ENCODE measurements around the gene TOM1L2.
A peak's percentile ranks its signal among the peaks of the same experiment; 100 is the strongest.

TOM1L2 gene

DNA sequence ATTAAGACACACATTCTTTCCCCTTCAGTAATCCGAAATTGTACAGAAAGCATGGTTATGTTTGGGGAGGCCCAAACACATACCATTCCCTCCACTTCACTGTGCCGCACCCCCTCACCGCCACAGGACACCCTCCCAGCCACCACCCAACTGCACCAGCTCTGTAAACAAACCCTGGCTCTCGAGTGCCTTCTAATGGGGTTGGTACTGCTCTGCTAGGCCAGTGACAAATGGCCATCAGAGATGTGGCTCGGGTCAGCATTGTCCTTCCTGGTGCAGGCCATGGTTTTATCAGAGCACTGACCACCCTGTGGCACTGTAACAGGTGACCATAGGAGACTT, 111.5 kb downstream of the TOM1L2 start:
- no peak for DNase-seq (ENCODE audit: low spot score in 2 of 2)
- Histone ChIP-seq H3K9me3 (no peaks in the 10 kb centered on the region), H3K36me3 (replicated peaks) (no peaks in the 10 kb centered on the region), H3K4me1 (no peaks in the 10 kb centered on the region; the same call in 1 of the 2 replicates), H3K27me3 (ENCODE audit: low read depth) (no peaks in the 10 kb centered on the region), H3K4me3 (no peak overlapping the region)
- in situ Hi-C loops (cut with MboI; ENCODE audit: low sequenced_read_pairs), result loop anchor here (5.0 kb wide), 2 partner anchors 48 to 183 kb away; no protein-coding TSS in a partner anchor

DNA sequence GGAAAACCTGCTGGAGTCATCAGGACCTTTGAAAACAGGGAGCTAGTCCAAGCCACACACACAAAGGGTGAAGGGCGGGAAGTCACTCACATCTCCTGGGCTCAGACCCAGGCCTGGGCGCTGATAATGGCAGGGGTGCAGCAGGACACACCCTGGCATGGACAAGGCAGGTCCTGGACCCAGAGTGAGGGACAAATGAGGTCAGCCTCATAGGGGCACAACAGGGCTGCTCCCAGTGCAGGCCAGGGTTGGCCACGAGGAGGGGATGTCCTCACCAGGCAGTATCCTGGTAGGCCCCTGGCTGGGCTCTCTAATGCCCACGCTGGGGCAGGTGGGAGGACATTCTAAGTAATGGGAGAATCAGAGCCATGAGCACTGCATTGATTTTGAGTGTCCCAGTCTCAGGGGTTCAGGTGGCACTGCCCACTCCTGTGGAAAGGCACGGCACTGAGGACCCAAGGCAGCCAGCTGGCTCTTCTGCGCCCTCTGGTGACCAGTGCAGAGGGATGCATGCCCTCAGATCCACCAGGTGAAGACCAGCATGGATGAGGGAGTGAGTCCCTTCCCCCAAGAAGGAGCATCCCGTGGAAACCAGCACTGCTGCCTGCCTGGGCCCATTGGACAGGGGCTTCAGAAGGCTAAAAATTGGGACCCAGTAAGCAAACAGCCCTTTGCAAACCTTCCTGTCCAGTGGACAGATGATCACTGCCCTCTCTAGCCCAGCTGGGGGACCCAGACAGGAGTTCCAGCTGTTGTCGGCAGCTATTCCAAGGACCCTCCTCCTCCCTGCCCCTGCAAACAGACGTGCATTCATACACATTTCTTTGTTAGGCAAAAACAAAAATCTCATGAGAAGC, 112.1 kb downstream of the TOM1L2 start:
- H3K4me1 ChIP-seq, result no peaks in the 10 kb centered on the region; the same call in 1 of the 2 replicates
- H3K36me3 ChIP-seq (replicated peaks), result no peaks in the 10 kb centered on the region
- peak; percentile 48 to 77 for DNase-seq (ENCODE audit: low spot score in 2 of 2)
- H3K27me3 ChIP-seq (ENCODE audit: low read depth), result no peaks in the 10 kb centered on the region
- H3K9me3 ChIP-seq, result no peaks in the 10 kb centered on the region
- in situ Hi-C loops (cut with MboI; ENCODE audit: low sequenced_read_pairs), result loop anchor here (5.0 kb wide), 2 partner anchors 48 to 183 kb away; no protein-coding TSS in a partner anchor
- H3K4me3 ChIP-seq, result no peak overlapping the region

DNA sequence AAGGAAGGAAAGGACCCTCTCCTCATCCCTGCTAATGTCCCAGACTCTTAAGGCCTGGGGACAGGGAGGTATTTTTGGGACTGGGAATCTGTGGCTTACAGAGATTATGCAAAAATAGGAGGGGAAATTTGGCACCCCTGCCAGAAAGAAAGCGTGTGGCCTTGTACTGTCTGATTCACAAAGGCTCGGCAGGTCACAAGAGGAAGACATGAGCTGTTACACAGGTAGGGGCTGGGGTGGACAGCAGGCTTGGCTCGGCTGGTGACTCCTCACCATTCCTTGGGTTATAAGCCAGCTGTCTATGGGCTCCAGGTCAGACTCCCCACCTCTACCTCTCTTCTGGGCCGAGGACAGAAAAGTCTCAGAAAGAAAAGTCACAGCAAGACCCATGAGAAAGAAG, 114.7 kb downstream of the TOM1L2 start:
- H3K4me1 ChIP-seq, result peaks cover 4% of the 10 kb centered on the region
- no peak overlapping the region for H3K4me3 ChIP-seq
- no peaks in the 10 kb centered on the region for H3K36me3 ChIP-seq (replicated peaks)
- no peaks in the 10 kb centered on the region for H3K9me3 ChIP-seq
- H3K27me3 ChIP-seq (ENCODE audit: low read depth), result no peaks in the 10 kb centered on the region
- in situ Hi-C loops (cut with MboI; ENCODE audit: low sequenced_read_pairs), result no loop called here
- DNase-seq (ENCODE audit: low spot score in 2 of 2), result no peak

DNA sequence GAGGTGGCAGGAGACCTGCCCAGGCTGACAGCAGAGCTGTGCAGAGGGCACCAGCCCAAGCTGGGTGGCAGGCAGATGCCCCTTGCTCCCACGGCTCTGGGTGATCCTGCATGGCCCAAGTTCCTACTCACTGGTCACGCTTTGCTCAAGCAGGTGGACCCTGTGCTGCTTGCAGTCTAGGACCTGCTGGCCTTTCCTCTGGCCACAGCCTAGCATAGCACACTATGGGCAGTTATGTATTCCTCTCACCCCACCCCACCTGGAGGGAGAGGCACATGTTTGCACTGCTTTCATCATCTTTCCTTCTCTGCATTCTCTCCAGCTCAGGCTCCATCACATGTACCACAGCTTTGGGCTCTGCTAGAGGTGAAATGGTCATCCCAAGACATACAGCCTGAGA, 115.8 kb downstream of the TOM1L2 start:
- Histone ChIP-seq H3K36me3 (replicated peaks) (no peaks in the 10 kb centered on the region), H3K4me1 (peaks cover 4% of the 10 kb centered on the region), H3K4me3 (no peak overlapping the region), H3K9me3 (no peaks in the 10 kb centered on the region), H3K27me3 (ENCODE audit: low read depth) (no peaks in the 10 kb centered on the region)
- in situ Hi-C loops (cut with MboI; ENCODE audit: low sequenced_read_pairs), result no loop called here
- no peak for DNase-seq (ENCODE audit: low spot score in 2 of 2)

DNA sequence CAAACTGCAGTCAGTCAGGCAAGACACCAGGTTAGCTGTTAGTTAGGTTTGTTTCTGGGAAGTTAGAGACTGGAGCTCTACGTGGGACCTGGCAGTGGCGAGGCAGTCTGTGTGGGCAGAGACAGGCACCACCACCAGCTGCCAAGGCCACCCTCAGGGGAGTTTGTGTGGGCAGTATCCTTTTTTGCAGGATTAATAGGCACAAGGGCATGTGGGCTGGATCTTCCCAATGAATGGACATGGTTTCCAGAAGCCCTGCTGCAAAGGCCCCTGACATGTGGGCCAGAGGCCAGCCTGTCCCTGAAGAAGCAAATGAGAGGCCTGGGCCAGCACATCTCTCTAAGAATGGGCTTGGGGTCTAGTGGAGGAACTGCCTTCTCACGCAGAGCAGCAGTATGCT, 116.2 kb downstream of the TOM1L2 start:
- no peak for DNase-seq (ENCODE audit: low spot score in 2 of 2)
- H3K4me1 ChIP-seq, result peaks cover 4% of the 10 kb centered on the region
- in situ Hi-C loops (cut with MboI; ENCODE audit: low sequenced_read_pairs), result no loop called here

DNA sequence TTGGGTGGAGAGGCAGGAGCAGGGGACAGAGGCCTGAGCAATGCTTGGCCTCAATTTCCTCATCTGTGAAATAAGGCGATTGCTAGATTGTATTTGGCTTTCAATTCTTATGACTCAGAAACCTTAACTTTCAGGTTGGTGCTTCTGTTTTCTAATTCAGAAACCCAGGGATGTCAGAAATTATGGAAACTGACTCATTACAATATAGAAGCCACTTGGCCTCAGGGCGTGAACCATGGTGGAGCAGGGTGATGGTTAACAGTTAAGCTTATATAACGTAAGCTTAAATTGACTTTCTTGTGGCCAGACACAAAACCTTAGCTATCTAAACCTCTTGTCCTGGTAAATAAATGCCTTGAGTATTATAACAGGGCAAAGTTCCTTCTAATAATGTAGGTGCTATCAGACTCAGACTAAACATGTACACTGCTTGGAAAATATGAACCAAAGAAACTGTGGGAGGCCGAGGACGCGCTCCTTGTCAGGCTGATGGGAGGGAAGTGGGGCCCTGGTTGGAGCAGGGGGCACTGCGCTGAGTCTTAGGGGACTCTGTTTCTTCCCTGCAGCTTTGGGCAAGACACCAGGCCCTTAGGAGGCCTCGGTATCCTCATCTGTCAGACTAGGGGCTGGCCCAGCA, 118.3 kb downstream of the TOM1L2 start:
- peak in 1 of 2 experiments; percentile 34 for DNase-seq (ENCODE audit: low spot score in 2 of 2)
- in situ Hi-C loops (cut with MboI; ENCODE audit: low sequenced_read_pairs), result no loop called here
- no peaks in the 10 kb centered on the region for H3K9me3 ChIP-seq
- no peaks in the 10 kb centered on the region for H3K27me3 ChIP-seq (ENCODE audit: low read depth)
- no peak overlapping the region for H3K4me3 ChIP-seq
- H3K36me3 ChIP-seq (replicated peaks), result no peaks in the 10 kb centered on the region
- H3K4me1 ChIP-seq, result peaks cover 9% of the 10 kb centered on the region; the same call in 1 of the 2 replicates

More for the DNA sequence above, 116.2 kb downstream of the TOM1L2 start:
- Histone ChIP-seq H3K27me3 (ENCODE audit: low read depth) (no peaks in the 10 kb centered on the region), H3K4me3 (no peak overlapping the region), H3K9me3 (no peaks in the 10 kb centered on the region), H3K36me3 (replicated peaks) (no peaks in the 10 kb centered on the region)

DNA sequence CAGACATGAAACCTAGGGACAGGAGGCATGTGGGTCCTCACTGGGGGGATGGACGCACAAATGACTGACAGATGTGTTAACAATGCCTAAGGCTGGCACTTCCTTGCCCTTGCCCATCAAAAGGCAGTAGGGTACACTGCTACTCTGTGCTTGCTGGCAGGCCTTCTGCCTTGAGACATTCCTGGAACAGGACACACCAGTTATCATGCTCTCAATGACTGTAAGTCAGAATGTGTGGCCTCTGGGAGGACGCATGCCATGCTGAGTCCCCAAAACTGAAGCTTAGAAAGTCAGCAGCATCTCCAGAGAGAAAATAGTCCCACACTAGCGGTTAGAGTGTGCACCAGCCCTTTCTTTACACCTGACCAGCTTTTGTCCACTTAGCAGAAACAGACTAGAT, 119.3 kb downstream of the TOM1L2 start:
- Histone ChIP-seq H3K27me3 (ENCODE audit: low read depth) (no peaks in the 10 kb centered on the region), H3K36me3 (replicated peaks) (no peaks in the 10 kb centered on the region), H3K4me1 (peaks cover 9% of the 10 kb centered on the region; the same call in 1 of the 2 replicates), H3K9me3 (no peaks in the 10 kb centered on the region), H3K4me3 (no peak overlapping the region)
- DNase-seq (ENCODE audit: low spot score in 2 of 2), result no peak
- in situ Hi-C loops (cut with MboI; ENCODE audit: low sequenced_read_pairs), result no loop called here

DNA sequence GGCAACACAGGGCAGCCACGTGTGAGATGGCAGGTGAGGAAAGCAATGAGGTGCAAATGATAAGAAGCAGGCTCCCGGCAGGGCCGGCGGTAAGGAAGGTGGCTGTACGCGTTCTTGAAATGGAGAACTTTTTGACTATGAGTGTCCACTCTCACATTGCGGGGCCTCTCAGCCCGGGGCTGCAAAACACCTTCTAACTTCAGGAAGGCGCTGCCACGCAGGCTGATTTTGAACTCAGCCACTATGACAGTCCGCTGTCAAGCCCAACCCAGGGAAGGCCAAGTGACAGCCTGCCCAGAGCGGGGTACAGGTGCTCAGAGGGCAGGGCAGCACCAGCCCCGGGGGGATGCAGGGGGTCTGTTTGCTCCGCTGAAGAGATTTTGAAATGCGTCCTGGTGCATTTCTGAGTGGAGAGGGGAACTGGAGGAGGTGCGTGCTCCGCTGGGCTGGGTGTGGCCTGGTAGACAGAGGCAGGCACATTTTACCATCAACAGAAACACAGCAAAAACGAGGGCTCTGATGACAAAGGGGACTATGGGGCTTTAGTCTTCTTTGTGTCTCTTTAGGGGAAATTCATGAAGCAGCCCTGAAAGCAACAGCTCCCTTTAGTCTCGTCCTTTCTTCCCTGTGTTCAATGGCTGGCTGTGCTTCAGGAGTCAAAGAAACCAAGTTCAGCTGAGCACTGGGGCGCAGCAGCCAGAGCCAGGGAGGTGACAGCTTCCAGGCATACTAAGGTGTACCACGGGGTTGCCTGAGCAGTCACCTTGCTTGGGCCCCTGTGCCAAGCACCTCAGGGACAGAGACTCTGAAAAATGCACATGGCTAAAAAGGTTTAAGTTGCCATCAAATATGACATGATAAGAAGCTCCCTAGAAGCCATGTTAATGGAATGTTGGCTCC, 120.8 kb downstream of the TOM1L2 start:
- Histone ChIP-seq H3K27me3 (ENCODE audit: low read depth) (no peaks in the 10 kb centered on the region), H3K4me1 (peaks cover 9% of the 10 kb centered on the region; the same call in 1 of the 2 replicates), H3K4me3 (no peak overlapping the region), H3K9me3 (no peaks in the 10 kb centered on the region), H3K36me3 (replicated peaks) (no peaks in the 10 kb centered on the region)
- in situ Hi-C loops (cut with MboI; ENCODE audit: low sequenced_read_pairs), result no loop called here
- DNase-seq (ENCODE audit: low spot score in 2 of 2), result no peak

DNA sequence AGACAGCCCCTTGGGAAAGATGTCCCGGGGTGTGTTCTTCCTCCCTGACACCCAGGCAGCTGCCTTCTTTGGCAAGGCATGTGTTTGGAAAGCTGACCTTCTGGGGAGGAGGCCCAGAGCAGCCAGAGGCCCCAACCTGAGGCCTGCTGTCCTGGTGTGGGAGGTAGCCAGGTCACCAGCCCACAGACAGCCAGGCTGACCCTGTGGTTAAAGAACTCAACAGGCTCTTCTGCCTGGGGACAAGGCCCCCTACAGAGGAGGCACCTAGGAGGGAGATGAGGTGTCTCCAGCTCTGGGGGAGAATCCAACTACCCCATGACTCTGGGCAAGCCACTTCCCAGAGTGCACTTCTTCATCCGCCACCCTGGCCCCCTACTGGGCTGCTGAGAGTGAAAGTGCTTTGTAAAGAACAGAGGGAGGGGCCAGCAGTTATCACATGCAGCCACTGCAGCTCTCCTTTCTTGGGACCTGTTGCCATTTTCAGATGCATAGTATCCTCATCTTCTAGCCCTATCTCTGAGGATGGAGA, 122.3 kb downstream of the TOM1L2 start:
- no peaks in the 10 kb centered on the region for H3K36me3 ChIP-seq (replicated peaks)
- peaks cover 9% of the 10 kb centered on the region; the same call in 1 of the 2 replicates for H3K4me1 ChIP-seq
- peak; percentile 28 to 69 for DNase-seq (ENCODE audit: low spot score in 2 of 2)
- H3K9me3 ChIP-seq, result no peaks in the 10 kb centered on the region
- H3K4me3 ChIP-seq, result no peak overlapping the region
- H3K27me3 ChIP-seq (ENCODE audit: low read depth), result no peaks in the 10 kb centered on the region
- in situ Hi-C loops (cut with MboI; ENCODE audit: low sequenced_read_pairs), result no loop called here

DNA sequence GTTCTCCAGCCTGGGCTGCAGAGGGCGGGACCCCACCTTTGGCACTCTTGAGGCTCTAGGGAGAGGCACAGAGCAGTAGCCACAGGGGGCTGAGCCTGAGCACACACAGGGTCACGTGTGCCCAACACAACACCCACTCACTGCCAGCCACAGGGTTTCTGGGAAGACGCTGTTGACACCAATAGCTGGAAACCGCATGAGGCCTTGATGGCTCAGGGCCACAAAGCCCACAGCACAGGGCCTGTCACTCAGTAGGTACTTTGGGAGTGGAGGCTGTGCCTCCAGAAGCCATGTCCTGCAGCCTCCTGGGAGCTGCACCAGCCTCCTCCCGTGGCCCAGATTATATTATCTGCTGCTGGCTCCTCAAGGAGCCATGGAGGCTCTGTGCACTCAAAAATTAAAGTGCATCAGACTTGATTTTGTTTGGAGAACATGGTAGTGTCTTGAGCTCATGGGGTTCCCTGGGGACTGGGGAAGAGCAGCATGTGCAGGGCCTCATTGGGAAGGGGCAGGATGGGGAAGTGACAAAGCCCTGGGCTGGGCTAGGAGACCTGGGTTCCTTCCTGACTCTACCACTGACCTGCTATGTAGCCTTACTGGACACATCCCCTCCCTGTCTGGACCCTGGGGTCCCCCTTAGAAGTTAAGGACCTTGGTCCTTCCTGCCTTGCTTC, 122.9 kb downstream of the TOM1L2 start:
- Histone ChIP-seq H3K4me3 (no peak overlapping the region), H3K27me3 (ENCODE audit: low read depth) (no peaks in the 10 kb centered on the region), H3K36me3 (replicated peaks) (no peaks in the 10 kb centered on the region), H3K9me3 (no peaks in the 10 kb centered on the region), H3K4me1 (peaks cover 9% of the 10 kb centered on the region; the same call in 1 of the 2 replicates)
- in situ Hi-C loops (cut with MboI; ENCODE audit: low sequenced_read_pairs), result no loop called here
- DNase-seq (ENCODE audit: low spot score in 2 of 2), result no peak

DNA sequence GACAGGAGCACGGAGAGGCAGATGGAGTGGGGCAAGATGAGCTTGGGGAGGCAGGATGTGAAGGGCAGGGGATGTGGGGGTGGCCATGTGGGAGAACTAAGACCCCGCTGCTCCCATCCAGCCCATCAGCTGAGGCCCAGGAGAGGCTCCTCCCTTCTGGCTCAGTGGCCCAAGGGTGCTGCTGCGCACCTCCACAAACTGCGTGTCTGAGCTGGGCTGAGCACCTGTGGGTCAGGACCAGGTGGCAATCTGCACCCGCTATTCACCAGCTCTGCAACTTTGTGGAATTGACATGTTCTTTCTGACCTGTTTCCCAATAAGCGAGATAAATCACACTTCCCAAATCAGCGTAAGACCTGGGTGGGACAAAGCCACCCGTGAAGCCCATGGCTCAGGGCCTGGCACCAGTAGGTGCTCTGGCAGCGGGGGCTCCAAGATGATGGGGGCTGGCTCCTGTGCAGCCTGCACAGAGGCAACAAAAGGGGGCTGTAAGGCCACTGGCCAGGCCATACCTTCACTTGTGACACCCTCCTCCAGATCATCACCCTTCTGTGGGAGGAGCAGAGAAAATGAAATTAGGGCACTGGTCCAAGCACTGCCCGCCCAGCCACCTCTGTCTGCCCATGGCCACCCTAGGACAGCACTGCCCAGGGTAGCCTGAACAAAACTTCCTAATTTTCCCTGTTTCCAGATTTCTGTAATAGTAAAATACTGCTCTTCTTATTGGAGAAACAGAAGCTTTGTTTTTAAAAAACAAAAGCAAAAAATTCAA, 123.7 kb downstream of the TOM1L2 start:
- in situ Hi-C loops (cut with MboI; ENCODE audit: low sequenced_read_pairs), result no loop called here
- Histone ChIP-seq H3K4me1 (peaks cover 8% of the 10 kb centered on the region; the same call in 1 of the 2 replicates), H3K4me3 (no peak overlapping the region)

DNA sequence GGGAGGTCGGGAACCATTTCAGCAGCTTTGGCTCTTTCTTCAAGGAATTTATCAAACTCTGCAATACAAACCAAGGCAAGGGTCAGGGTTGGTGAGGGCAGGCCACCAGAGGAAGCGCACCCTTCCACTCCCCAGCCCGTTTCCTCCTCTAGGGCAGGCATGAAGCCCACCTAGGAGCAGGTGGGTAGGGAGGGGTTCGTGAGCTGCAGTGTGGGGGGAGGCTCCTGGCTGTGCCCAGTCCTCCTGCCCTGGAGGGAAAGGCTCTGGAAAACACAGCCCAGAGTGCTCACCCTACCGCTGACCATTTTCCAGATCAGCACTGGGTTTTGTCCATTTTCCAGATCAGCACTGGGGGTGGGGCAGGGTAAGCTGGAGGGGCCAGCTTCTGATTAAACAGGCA, 124.5 kb downstream of the TOM1L2 start:
- Histone ChIP-seq H3K4me1 (peaks cover 5% of the 10 kb centered on the region; the same call in 1 of the 2 replicates), H3K27me3 (ENCODE audit: low read depth) (no peaks in the 10 kb centered on the region), H3K36me3 (replicated peaks) (no peaks in the 10 kb centered on the region), H3K9me3 (no peaks in the 10 kb centered on the region), H3K4me3 (no peak overlapping the region)
- DNase-seq (ENCODE audit: low spot score in 2 of 2), result no peak
- in situ Hi-C loops (cut with MboI; ENCODE audit: low sequenced_read_pairs), result no loop called here

More for the DNA sequence above, 123.7 kb downstream of the TOM1L2 start:
- no peak for DNase-seq (ENCODE audit: low spot score in 2 of 2)
- Histone ChIP-seq H3K27me3 (ENCODE audit: low read depth) (no peaks in the 10 kb centered on the region), H3K36me3 (replicated peaks) (no peaks in the 10 kb centered on the region), H3K9me3 (no peaks in the 10 kb centered on the region)
